ENCODE measurements around the gene HELZ. TPM values are rescaled to one million over a fixed set of nuclear protein-coding genes. Genes with fewer than 3 reads are reported as not detected.

HELZ gene
- total RNA-seq, 1 experiment from 2014 or later, result 31.3 TPM

DNA sequence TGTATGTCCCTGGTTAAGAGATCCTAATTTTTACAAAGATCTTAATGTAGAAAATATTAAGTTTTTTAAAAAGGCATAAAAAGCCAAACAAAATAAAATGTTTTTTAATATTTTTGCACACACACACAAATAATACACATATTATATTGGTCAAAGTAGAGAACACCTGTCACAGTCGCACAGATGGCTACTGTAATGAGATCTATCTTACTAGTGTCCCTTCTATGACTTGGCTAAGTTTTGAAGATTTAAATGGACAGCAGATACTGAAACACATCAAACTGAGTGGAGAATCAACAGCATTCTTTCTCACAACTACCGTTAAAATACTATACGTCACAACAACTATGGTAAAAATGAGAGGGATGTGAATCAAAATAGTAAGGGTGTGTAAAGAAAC, 83.4 kb downstream of the HELZ start:
- H3F3A ChIP-seq (ENCODE audit: low read length, unreplicated experiment), result no peaks in the 10 kb centered on the region
- BruUV-seq (replicated peaks), result no TSS peak
- no peaks in the 10 kb centered on the region for H3K9me3 ChIP-seq (ENCODE audit: low read length)
- POLR2A ChIA-PET (ENCODE audit: unreplicated experiment), result no interaction called here
- peaks cover 8% of the 10 kb centered on the region; the same call in 1 of the 2 replicates for H3K4me1 ChIP-seq (ENCODE audit: insufficient read depth, low read length)
- CTCF ChIA-PET, result no interaction called here
- H3K27ac ChIP-seq (ENCODE audit: low read length), result no peak overlapping the region
- DNase-seq (no peak), ATAC-seq (no peak)
- H3K9me2 ChIP-seq (replicated peaks; ENCODE audit: low read length), result no peaks in the 10 kb centered on the region
- peaks cover 28% of the 10 kb centered on the region for H3K36me3 ChIP-seq (ENCODE audit: low read depth, low read length)
- H3K4me2 ChIP-seq (ENCODE audit: low read length), result no peak overlapping the region
- TF ChIP-seq, protein P1, sequence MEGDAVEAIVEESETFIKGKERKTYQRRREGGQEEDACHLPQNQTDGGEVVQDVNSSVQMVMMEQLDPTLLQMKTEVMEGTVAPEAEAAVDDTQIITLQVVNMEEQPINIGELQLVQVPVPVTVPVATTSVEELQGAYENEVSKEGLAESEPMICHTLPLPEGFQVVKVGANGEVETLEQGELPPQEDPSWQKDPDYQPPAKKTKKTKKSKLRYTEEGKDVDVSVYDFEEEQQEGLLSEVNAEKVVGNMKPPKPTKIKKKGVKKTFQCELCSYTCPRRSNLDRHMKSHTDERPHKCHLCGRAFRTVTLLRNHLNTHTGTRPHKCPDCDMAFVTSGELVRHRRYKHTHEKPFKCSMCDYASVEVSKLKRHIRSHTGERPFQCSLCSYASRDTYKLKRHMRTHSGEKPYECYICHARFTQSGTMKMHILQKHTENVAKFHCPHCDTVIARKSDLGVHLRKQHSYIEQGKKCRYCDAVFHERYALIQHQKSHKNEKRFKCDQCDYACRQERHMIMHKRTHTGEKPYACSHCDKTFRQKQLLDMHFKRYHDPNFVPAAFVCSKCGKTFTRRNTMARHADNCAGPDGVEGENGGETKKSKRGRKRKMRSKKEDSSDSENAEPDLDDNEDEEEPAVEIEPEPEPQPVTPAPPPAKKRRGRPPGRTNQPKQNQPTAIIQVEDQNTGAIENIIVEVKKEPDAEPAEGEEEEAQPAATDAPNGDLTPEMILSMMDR (conservative IDR thresholded peaks at IDR 0.05; ENCODE audit: low read depth, low read length), result no peak
- TF ChIP-seq EZH2 (IDR thresholded peaks at IDR 0.05; ENCODE audit: low read length, unreplicated experiment) (no peak), EZH2phosphoT487 (IDR thresholded peaks at IDR 0.05; ENCODE audit: borderline replicate concordance, low read length) (no peak)
- H3K27me3 ChIP-seq (ENCODE audit: low read length), result no peaks in the 10 kb centered on the region
- intact Hi-C loops (cut with micrococcal nuclease), result no loop called here
- H4K20me1 ChIP-seq (ENCODE audit: low read length), result no peaks in the 10 kb centered on the region
- no peak overlapping the region for H3K9ac ChIP-seq (ENCODE audit: low read length)
- no peak overlapping the region for H2AFZ ChIP-seq (ENCODE audit: low read length)
- no peak overlapping the region for H3K4me3 ChIP-seq (ENCODE audit: low read length)
- H3K79me2 ChIP-seq (ENCODE audit: low read length), result no peaks in the 10 kb centered on the region

DNA sequence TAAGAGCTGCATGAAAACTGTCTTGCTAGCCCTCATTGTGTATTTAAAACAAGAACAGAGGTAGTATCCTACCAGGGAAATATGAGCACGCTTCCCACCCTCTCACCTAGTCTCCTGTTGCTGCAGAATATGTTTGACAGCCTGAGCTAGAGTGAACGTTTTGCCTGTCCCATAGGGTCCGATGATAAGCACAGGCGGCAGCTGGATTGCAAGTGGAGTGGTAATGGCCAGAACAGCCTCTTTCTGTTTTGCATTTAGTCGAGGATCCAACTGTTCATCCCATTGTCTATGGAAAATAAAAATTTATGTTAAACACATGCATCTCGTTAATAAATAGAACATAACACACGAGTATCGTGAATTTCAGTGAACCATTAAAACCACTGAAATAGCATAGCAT, 84.2 kb downstream of the HELZ start:
- intact Hi-C loops (cut with micrococcal nuclease), result no loop called here
- no peak for ATAC-seq
- H3K27me3 ChIP-seq (ENCODE audit: low read length), result no peaks in the 10 kb centered on the region
- H3K36me3 ChIP-seq (ENCODE audit: low read depth, low read length), result peaks cover 25% of the 10 kb centered on the region
- CTCF ChIA-PET, result no interaction called here
- H3F3A ChIP-seq (ENCODE audit: low read length, unreplicated experiment), result no peaks in the 10 kb centered on the region
- POLR2A ChIA-PET (ENCODE audit: unreplicated experiment), result no interaction called here
- no peaks in the 10 kb centered on the region for H3K9me2 ChIP-seq (replicated peaks; ENCODE audit: low read length)
- no peak overlapping the region for H3K27ac ChIP-seq (ENCODE audit: low read length)
- H3K4me3 ChIP-seq (ENCODE audit: low read length), result no peak overlapping the region
- H4K20me1 ChIP-seq (ENCODE audit: low read length), result no peaks in the 10 kb centered on the region
- H3K9me3 ChIP-seq (ENCODE audit: low read length), result no peaks in the 10 kb centered on the region
- peaks cover 14% of the 10 kb centered on the region; the same call in 1 of the 2 replicates for H3K4me1 ChIP-seq (ENCODE audit: insufficient read depth, low read length)
- no peak overlapping the region for H3K4me2 ChIP-seq (ENCODE audit: low read length)
- DNase-seq, result no peak
- no peak overlapping the region for H2AFZ ChIP-seq (ENCODE audit: low read length)
- TF ChIP-seq EZH2phosphoT487 (IDR thresholded peaks at IDR 0.05; ENCODE audit: borderline replicate concordance, low read length), result no peak
- no peak for TF ChIP-seq EZH2 (IDR thresholded peaks at IDR 0.05; ENCODE audit: low read length, unreplicated experiment)
- TF ChIP-seq, protein P1 (conservative IDR thresholded peaks at IDR 0.05; ENCODE audit: low read depth, low read length), result no peak
- H3K79me2 ChIP-seq (ENCODE audit: low read length), result no peaks in the 10 kb centered on the region
- H3K9ac ChIP-seq (ENCODE audit: low read length), result no peak overlapping the region
- no TSS peak for BruUV-seq (replicated peaks)

DNA sequence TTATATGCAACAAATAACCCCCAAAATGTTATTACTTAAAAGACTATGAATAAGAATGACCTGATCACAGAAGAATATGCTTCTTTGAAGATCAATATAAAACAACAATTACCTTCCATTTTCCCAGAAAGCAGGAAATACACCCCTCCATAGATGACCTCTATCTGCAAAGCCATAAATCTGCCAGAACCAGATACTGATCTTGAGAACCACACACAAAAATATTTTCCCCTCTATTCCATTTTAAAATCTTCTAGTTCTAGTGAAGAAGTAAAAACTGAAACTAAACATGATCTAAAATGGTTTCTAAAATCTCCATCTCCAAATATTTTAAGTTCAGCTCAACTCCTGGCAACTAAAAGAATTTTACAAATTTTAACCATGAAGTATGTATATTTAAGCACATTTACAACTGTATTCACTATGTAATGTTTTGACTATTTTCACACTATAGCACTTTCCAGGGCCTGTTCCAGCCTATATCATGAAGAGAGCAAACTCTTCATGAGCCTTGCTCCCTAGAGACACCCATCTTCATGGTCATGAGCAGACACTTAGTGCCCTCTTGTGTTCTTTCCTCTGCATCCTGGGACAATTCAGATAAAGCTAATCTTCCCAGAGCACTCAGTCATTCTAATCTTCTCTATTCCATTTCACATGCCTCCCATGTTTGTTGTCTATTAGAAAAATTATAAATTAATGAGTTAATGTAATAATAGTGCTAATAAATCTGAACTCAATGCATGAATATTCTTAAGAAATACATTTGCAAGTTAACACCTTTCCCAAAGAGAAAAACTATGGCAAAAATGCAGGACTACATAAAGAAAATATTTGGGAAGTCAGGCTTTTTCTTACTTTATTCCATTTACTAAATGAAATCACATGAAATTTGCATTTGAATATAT, 87.0 kb downstream of the HELZ start:
- CTCF ChIA-PET, result interaction anchor here (0.5 to 1.1 kb wide), 4 partner anchors 31 to 201 kb away, joined by 3 to 6 read pairs (median 4); no protein-coding TSS in a partner anchor
- no peaks in the 10 kb centered on the region for H4K20me1 ChIP-seq (ENCODE audit: low read length)
- H3K36me3 ChIP-seq (ENCODE audit: low read depth, low read length), result peaks cover 11% of the 10 kb centered on the region
- POLR2A ChIA-PET (ENCODE audit: unreplicated experiment), result interaction anchor here (0.5 kb wide), 1 partner anchor 609 kb away, joined by 4 read pairs; no protein-coding TSS in a partner anchor
- no peaks in the 10 kb centered on the region for H3K27me3 ChIP-seq (ENCODE audit: low read length)
- DNase-seq (peak; percentile 60), ATAC-seq (peak; percentile 68)
- no peaks in the 10 kb centered on the region for H3K9me3 ChIP-seq (ENCODE audit: low read length)
- H3K4me1 ChIP-seq (ENCODE audit: insufficient read depth, low read length), result peaks cover 15% of the 10 kb centered on the region; the same call in 1 of the 2 replicates
- no peak overlapping the region for H3K27ac ChIP-seq (ENCODE audit: low read length)
- no peaks in the 10 kb centered on the region for H3F3A ChIP-seq (ENCODE audit: low read length, unreplicated experiment)
- H3K4me2 ChIP-seq (ENCODE audit: low read length), result no peak overlapping the region
- no TSS peak for BruUV-seq (replicated peaks)
- no peaks in the 10 kb centered on the region for H3K9me2 ChIP-seq (replicated peaks; ENCODE audit: low read length)
- no peaks in the 10 kb centered on the region for H3K79me2 ChIP-seq (ENCODE audit: low read length)
- no peak overlapping the region for H2AFZ ChIP-seq (ENCODE audit: low read length)
- no peak overlapping the region for H3K4me3 ChIP-seq (ENCODE audit: low read length)
- H3K9ac ChIP-seq (ENCODE audit: low read length), result no peak overlapping the region
- intact Hi-C loops (cut with micrococcal nuclease), result loop anchor here (1.0 to 5.0 kb wide), 3 partner anchors 42 to 441 kb away; no protein-coding TSS in a partner anchor
- TF ChIP-seq EZH2 (IDR thresholded peaks at IDR 0.05; ENCODE audit: low read length, unreplicated experiment) (no peak), EZH2phosphoT487 (IDR thresholded peaks at IDR 0.05; ENCODE audit: borderline replicate concordance, low read length) (no peak)
- TF ChIP-seq, protein P1 (conservative IDR thresholded peaks at IDR 0.05; ENCODE audit: low read depth, low read length), result peak; percentile 74

All from PC-3 (cell line).